Endometrial microvascular endothelial cells (primary cell): Measurements from ENCODE around the gene TMTC2. TPM values are rescaled to one million over a fixed set of nuclear protein-coding genes. Genes with fewer than 3 reads are reported as not detected.
"Not testable (repeated sequence)": the region's sequence is repeated elsewhere in the genome, so short reads cannot be mapped to it uniquely, and the experiment has no call there.

Experiments
- in situ Hi-C: cut with HindIII; loops from 2 replicates; pipeline ENCODE4 v1.10.0; 2017; ENCODE audit warnings: low sequenced_read_pairs, low pct_unique_long_range_greater_than_20kb; ENCODE audit errors: inconsistent ontology term
- total RNA-seq: library from RNA; depleted of rRNA; stranded (reverse); fragments of >200 nt; gene quantifications from one replicate; pipeline ENCODE4 v1.2.3, GENCODE V29; 2015; ENCODE audit errors: inconsistent ontology term

The TMTC2 gene
- total RNA-seq, 1 donor from 2014 or later = 6.8 TPM

DNA sequence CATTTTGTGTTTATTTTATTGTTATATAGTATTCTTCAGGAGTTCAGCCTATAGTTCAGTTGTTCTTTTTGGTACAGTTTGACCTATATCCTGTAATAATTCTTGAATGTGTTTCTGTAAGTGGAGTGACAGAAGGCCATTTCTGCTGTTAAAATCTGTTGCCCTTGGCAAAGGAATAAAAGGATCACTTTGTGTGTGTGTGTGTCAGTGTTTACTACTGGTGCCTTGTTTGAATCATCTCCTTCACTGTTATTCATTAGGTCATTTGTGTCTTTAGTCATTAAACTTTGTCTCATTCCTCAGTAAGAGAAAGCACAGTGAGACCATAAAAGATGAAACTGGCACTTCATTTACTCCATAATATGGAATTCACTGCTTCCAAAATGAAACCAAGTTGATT lies 130.7 kb downstream of the TMTC2 start:
- in situ Hi-C loops = no loop called here

GRCh38 chr12:82818271-82819035 lies 131.7 kb downstream of the TMTC2 start:
- in situ Hi-C loops = no loop called here

DNA sequence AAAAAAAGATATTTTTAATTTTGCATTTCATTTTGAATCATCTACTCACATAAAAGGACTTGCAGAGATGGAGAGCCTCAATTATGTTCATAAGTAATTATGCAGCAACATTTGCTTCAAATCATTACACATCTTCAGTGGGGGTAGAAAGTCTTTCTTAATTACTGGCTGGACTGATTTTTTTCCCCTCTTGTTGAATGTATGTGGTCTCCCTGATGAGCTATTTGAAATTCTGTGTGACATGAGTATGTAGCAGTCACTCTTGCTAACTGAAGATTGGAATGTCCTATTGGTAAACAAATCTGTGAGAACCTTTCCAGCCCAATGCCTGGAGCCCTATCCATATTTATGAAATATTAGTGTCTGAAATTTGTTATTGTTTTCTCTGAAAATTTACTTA lies 139.8 kb downstream of the TMTC2 start:
- in situ Hi-C loops = no loop called here

DNA sequence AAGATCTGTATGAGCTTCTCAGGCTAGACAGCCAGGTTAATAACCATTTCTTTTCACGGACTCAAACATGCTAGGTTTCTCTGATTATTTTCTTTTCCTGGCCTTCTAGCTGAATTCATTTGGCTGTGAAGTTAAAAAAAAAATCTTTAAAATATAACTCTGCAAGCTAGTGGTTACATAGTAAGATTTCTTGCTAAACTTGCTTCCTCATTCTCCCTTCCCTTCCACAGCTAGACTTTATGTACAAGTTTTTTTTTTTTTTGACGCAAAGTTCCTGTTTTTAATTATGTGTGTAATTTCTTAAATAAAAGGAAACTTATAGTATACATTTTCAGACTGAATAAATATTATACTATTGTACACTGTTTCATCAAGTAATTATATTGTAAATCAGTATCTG lies 145.4 kb downstream of the TMTC2 start:
- in situ Hi-C loops = no loop called here

GRCh38 chr12:82832981-82833380 lies 146.3 kb downstream of the TMTC2 start:
- in situ Hi-C loops = no loop called here

GRCh38 chr12:82833481-82833880 lies 146.8 kb downstream of the TMTC2 start:
- in situ Hi-C loops = no loop called here

- in situ Hi-C loops = no loop called here
These were observed 148.5 kb downstream of the TMTC2 start for GRCh38 chr12:82835217-82835616.

GRCh38 chr12:82838131-82838551 lies 151.4 kb downstream of the TMTC2 start:
- in situ Hi-C loops = no loop called here

GRCh38 chr12:82838827-82839226 lies 152.1 kb downstream of the TMTC2 start:
- in situ Hi-C loops = no loop called here

- in situ Hi-C loops = no loop called here
These were observed 153.1 kb downstream of the TMTC2 start for GRCh38 chr12:82839796-82840195.

DNA sequence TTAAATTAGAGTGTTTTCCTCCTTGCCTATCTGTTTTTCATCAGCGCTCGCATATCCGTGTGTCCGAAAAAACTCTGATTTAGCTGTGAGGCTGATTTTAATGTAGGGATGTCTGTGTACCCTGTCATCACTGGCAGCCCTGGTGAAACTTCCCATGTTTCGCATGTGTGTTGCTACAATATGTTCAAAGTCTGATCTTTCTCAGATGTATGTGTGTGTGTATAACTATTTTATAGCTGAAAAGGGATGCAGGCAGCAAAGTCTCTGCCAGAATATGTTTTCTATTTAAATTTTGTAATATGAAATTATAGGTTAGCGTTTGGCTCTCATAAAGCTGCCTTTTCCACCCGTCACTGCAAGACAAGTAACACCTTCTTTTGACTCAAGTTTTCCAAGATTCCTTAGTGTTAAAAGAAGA lies 154.8 kb downstream of the TMTC2 start:
- in situ Hi-C loops = no loop called here

- in situ Hi-C loops = no loop called here
These were observed 155.8 kb downstream of the TMTC2 start for GRCh38 chr12:82842480-82842879.

DNA sequence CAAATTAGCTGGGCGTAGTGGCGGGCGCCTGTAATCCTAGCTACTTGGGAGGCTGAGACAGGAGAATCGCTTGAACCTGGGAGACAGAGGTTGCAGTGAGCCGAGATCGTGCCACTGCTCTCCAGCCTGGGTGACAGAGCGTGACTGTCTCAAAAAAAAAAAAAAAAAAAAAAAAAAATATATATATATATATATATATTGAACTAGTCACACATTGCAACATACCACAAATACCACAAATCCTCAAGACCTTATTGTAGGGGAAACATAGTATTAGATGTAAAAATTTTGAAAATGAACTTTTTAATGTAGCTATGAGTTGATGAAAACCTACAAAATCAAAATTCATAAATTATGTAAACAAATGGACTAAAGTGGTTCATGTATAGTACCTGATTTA lies 158.4 kb downstream of the TMTC2 start:
- in situ Hi-C loops = not testable (repeated sequence)

DNA sequence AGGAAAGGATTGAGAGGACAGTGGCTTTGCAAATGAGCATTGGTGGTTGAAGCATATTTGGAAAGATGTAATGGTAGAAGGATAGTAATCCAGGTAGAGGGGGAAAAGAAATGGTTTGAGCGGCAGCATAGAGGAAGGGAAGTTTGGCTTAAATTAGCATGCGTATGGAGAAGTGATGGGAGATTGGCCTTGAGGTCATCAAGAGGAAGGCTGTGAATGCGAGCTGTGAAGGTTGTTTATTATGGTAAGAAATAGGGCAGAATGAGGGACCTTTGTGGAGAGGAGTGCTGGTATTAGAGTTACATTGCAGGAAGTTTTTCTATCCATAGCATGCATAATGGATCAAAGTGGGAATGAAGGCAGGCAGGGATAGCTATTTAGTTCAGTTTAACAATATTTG lies 162.1 kb downstream of the TMTC2 start:
- in situ Hi-C loops = no loop called here

DNA sequence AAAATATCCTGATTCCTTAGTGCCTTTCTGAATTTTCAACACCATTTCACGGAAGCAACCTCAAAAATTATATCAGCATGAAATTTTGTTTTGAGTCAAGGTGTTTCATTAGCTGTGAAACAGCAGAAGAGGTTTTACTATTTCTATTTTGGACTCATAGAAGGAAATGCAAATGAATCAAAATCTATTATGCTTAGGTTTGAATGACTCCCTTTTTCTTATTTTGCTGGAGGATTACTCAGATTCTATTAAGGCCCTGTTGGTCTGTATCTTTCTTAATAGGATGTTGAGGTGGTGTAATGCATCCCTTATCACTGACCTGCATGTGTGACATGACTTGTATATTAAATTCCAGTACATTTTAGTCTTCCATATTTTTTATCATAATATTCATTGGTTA lies 165.8 kb downstream of the TMTC2 start:
- in situ Hi-C loops = no loop called here

DNA sequence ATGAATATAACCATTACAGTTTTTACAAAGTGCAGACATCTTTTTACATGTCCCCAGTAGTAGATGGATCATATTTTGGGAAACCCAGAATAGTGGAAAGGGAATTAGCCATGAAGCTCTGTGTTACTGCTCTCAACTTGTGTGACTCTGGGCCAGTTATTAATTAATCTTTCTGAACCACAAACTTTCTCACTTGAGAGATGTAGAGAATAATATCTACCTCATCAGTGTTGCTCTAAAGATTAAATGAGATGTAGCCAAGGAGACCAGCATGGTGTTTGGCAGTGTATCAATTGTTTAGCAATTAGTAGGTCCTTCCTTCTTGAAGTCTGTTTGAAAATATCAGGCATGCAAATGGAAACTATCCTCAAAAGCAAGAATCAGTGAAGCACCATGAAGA lies 169.2 kb downstream of the TMTC2 start:
- in situ Hi-C loops = no loop called here

DNA sequence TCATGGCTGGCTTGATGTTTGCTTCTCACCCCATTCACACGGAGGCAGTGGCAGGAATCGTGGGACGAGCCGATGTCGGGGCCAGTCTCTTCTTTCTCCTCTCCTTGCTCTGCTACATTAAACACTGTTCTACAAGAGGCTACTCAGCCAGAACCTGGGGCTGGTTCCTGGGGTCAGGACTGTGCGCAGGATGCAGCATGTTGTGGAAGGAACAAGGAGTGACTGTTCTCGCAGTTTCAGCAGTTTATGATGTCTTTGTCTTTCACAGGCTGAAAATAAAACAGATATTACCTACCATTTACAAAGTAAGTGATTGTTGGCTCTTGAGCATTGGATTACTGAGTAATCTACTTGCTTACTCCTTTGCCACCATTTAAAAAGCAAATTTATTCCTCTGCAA lies 170.6 kb downstream of the TMTC2 start:
- in situ Hi-C loops = no loop called here

GRCh38 chr12:82857911-82858533 lies 171.3 kb downstream of the TMTC2 start:
- in situ Hi-C loops = no loop called here

DNA sequence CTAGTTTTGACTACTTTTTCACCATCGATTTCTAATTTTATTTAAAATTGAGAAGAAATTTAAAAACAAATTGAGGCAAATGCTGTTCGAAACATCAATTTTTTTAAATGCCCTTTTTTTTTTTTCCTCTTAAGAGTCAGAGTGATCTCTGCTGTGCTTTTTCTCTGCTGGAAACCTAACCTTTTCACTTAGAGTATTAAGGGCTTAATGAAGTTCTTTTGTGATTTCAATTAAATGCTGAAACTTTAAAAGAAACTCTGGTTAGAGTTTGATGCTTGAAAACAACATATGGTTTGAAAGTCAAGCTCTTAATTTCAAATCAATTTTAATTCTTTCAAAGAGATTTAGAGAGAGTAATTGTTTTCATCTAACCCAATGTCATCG lies 171.8 kb downstream of the TMTC2 start:
- in situ Hi-C loops = no loop called here

DNA sequence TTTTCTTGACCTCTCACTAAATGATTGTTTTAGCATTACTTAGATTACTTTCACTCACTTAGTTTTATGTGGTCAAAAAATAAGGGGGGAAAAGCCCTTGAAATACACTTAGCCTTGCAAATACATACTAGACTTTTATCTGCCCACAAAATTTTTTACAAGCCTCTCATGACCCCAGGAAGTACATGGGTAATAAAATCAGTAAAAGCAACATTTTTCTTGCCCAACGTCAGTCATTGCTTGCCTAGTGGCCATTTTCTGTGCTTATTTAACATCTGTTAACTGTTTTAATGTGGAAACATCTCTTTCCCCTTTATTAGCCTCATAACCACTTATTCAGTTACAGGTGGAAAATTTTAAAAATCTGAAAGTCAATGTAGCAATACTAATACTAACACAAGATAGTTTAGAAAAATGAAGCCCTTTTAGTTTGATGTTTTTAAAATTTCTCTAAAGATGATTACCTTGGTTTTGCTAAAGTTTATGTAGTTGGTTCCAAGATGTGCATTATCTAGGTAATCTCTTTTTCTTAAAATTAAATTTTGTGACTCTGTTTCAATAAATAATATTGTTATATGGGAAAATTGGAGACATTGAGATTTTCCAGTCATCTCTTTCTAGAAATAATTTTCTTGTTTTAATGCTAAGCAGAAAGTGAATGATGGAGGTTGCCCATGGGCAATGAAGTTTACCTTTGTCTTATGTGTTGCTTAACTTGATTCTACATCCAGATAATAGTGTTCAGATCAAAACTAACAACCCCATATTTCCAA lies 175.5 kb downstream of the TMTC2 start:
- in situ Hi-C loops = no loop called here
